Measurements from ENCODE around the gene CTNNB1. TPM values are rescaled to one million over a fixed set of nuclear protein-coding genes. Genes with fewer than 3 reads are reported as not detected.

The CTNNB1 gene
- total RNA-seq, 1 experiment from 2014 or later = 258 TPM

- H3K4me3 Mint-ChIP-seq (ENCODE audit: low read depth, unreplicated experiment) = no peak overlapping the region
- no TSS peak for BruUV-seq (replicated peaks)
- intact Hi-C loops (cut with micrococcal nuclease; ENCODE audit: unreplicated experiment) = no loop called here
- H3K27ac Mint-ChIP-seq (ENCODE audit: unreplicated experiment) = no peak overlapping the region
- CTCF ChIA-PET = interaction anchor here (0.5 to 0.7 kb wide), 3 partner anchors 90 to 1178 kb away, joined by 3 to 7 read pairs (median 5); no protein-coding TSS in a partner anchor
- no peaks in the 10 kb centered on the region for H3K9me3 Mint-ChIP-seq (ENCODE audit: low read depth, unreplicated experiment)
- H3K27me3 Mint-ChIP-seq (ENCODE audit: unreplicated experiment) = no peaks in the 10 kb centered on the region
- H3K36me3 Mint-ChIP-seq (ENCODE audit: insufficient read depth, unreplicated experiment) = peaks cover 18% of the 10 kb centered on the region
- no peak for DNase-seq
- TF ChIP-seq CTCF (IDR thresholded peaks at IDR 0.05; ENCODE audit: unreplicated experiment) = no peak
- H3K4me1 Mint-ChIP-seq (ENCODE audit: low read depth, unreplicated experiment) = peaks cover 10% of the 10 kb centered on the region
Observed at GRCh38 chr3:41247055-41248004, 48.0 kb downstream of the CTNNB1 start.

GRCh38 chr3:41248525-41248924, 49.2 kb downstream of the CTNNB1 start:
- no TSS peak for BruUV-seq (replicated peaks)
- H3K36me3 Mint-ChIP-seq (ENCODE audit: insufficient read depth, unreplicated experiment) = peaks cover 12% of the 10 kb centered on the region
- intact Hi-C loops (cut with micrococcal nuclease; ENCODE audit: unreplicated experiment) = no loop called here
- H3K27me3 Mint-ChIP-seq (ENCODE audit: unreplicated experiment) = no peaks in the 10 kb centered on the region
- no peak overlapping the region for H3K27ac Mint-ChIP-seq (ENCODE audit: unreplicated experiment)
- peaks cover 10% of the 10 kb centered on the region for H3K4me1 Mint-ChIP-seq (ENCODE audit: low read depth, unreplicated experiment)
- DNase-seq = no peak
- CTCF ChIA-PET = no interaction called here
- no peaks in the 10 kb centered on the region for H3K9me3 Mint-ChIP-seq (ENCODE audit: low read depth, unreplicated experiment)
- no peak for TF ChIP-seq CTCF (IDR thresholded peaks at IDR 0.05; ENCODE audit: unreplicated experiment)
- no peak overlapping the region for H3K4me3 Mint-ChIP-seq (ENCODE audit: low read depth, unreplicated experiment)

GRCh38 chr3:41249318-41249717, 50.0 kb downstream of the CTNNB1 start:
- no peaks in the 10 kb centered on the region for H3K27me3 Mint-ChIP-seq (ENCODE audit: unreplicated experiment)
- CTCF ChIA-PET = no interaction called here

GRCh38 chr3:41250825-41251224, 51.5 kb downstream of the CTNNB1 start:
- CTCF ChIA-PET = no interaction called here
- no TSS peak for BruUV-seq (replicated peaks)
- no peaks in the 10 kb centered on the region for H3K27me3 Mint-ChIP-seq (ENCODE audit: unreplicated experiment)
- peaks cover 10% of the 10 kb centered on the region for H3K4me1 Mint-ChIP-seq (ENCODE audit: low read depth, unreplicated experiment)
- H3K36me3 Mint-ChIP-seq (ENCODE audit: insufficient read depth, unreplicated experiment) = peaks cover 6% of the 10 kb centered on the region
- intact Hi-C loops (cut with micrococcal nuclease; ENCODE audit: unreplicated experiment) = no loop called here
- no peak overlapping the region for H3K27ac Mint-ChIP-seq (ENCODE audit: unreplicated experiment)
- TF ChIP-seq CTCF (IDR thresholded peaks at IDR 0.05; ENCODE audit: unreplicated experiment) = no peak
- no peaks in the 10 kb centered on the region for H3K9me3 Mint-ChIP-seq (ENCODE audit: low read depth, unreplicated experiment)
- DNase-seq = no peak
- H3K4me3 Mint-ChIP-seq (ENCODE audit: low read depth, unreplicated experiment) = no peak overlapping the region

More at GRCh38 chr3:41249318-41249717, 50.0 kb downstream of the CTNNB1 start:
- no TSS peak for BruUV-seq (replicated peaks)
- Mint-ChIP-seq H3K4me3 (ENCODE audit: low read depth, unreplicated experiment) (no peak overlapping the region), H3K4me1 (ENCODE audit: low read depth, unreplicated experiment) (peaks cover 10% of the 10 kb centered on the region), H3K27ac (ENCODE audit: unreplicated experiment) (no peak overlapping the region), H3K9me3 (ENCODE audit: low read depth, unreplicated experiment) (no peaks in the 10 kb centered on the region), H3K36me3 (ENCODE audit: insufficient read depth, unreplicated experiment) (peaks cover 6% of the 10 kb centered on the region)
- intact Hi-C loops (cut with micrococcal nuclease; ENCODE audit: unreplicated experiment) = no loop called here
- TF ChIP-seq CTCF (IDR thresholded peaks at IDR 0.05; ENCODE audit: unreplicated experiment) = no peak
- no peak for DNase-seq

All from Calu3 (cell line).